Activated CD8-positive, alpha-beta memory T cell treated with anti-CD3 and anti-CD28 coated beads, Interleukin-2, amount 50 U/mL, for 48 hours (primary cell): ENCODE measurements around the gene EEF2KMT.

Experiments
- DNase-seq: peaks from one replicate; pipeline ENCODE4 v3.0.0-alpha.2; 2020

EEF2KMT gene

DNA sequence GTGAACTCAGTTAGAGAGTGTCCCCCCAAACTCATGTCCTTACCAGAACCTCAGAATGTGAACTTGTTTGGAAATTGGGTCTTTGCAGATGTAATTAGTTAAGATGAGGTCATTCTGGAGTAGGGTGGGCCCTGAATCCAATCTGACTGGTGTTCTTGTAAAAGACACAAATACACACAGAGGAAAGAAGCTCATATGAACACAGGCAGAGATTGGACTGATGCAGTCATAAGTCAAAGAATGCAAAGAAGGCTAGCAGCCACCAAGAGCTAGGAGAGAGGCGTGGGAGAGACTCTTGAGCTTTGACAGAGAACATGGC, 61.7 kb downstream of the EEF2KMT start:
- DNase-seq, result no peak
